Vagina (tissue), 2 donors: Measurements from ENCODE around the gene TLCD3B.

ENCODE experiments used
- POLR2A ChIP-seq, 2 donors: fragments of 450-650 bp; IDR thresholded peaks; one replicate each; pipeline ENCODE4 v1.6.1; 2017; ENCODE audit warnings: antibody characterized with exemption in 2 of 2, mild to moderate bottlenecking in 2 of 2, moderate library complexity in 2 of 2
- TF ChIP-seq, protein P1 (sequence below), 3 experiments: fragments of 450-650 bp in 2 of 3; fragments of 200-600 bp in 1 of 3; sonication (generic) in 1 of 3; IDR thresholded peaks; one replicate each; pipeline ENCODE4 v1.5.1; 2017 to 2019; ENCODE audit warnings: antibody characterized with exemption in 3 of 3, mild to moderate bottlenecking in 2 of 3, moderate library complexity in 2 of 3

DNA sequence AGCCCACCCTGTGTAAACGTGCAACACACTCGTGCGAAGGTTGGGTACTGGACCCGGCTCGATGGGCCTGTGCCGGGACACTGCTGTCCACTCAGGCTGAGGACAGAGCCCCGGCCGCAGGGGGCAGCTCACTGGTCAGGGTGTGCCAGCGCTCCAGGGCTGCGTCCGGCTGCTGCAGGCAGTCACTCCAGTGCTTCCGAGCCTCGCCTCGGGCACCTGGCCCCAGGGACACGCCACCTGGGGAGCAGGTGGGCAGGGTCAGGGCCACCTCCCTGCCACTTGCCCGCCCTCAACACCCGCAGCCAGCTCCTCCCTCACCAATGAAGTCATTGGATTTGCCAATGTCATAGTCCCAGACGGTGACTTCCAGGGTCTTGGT, 25.0 kb downstream of the TLCD3B start:
- TF ChIP-seq, protein P1, sequence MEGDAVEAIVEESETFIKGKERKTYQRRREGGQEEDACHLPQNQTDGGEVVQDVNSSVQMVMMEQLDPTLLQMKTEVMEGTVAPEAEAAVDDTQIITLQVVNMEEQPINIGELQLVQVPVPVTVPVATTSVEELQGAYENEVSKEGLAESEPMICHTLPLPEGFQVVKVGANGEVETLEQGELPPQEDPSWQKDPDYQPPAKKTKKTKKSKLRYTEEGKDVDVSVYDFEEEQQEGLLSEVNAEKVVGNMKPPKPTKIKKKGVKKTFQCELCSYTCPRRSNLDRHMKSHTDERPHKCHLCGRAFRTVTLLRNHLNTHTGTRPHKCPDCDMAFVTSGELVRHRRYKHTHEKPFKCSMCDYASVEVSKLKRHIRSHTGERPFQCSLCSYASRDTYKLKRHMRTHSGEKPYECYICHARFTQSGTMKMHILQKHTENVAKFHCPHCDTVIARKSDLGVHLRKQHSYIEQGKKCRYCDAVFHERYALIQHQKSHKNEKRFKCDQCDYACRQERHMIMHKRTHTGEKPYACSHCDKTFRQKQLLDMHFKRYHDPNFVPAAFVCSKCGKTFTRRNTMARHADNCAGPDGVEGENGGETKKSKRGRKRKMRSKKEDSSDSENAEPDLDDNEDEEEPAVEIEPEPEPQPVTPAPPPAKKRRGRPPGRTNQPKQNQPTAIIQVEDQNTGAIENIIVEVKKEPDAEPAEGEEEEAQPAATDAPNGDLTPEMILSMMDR (IDR thresholded peaks at IDR 0.05): no peak
- TF ChIP-seq POLR2A (IDR thresholded peaks at IDR 0.05): no peak
